HG02798 (cell line): ENCODE measurements around the gene GRIK3.

Experiments
- ATAC-seq: cut with Tn5 transposase; IDR thresholded peaks from one replicate; pipeline ENCODE4 v1.9.1; 2021; ENCODE audit warnings: mild to moderate bottlenecking; ENCODE audit not compliant: unreplicated experiment, poor library complexity

GRIK3 gene

DNA sequence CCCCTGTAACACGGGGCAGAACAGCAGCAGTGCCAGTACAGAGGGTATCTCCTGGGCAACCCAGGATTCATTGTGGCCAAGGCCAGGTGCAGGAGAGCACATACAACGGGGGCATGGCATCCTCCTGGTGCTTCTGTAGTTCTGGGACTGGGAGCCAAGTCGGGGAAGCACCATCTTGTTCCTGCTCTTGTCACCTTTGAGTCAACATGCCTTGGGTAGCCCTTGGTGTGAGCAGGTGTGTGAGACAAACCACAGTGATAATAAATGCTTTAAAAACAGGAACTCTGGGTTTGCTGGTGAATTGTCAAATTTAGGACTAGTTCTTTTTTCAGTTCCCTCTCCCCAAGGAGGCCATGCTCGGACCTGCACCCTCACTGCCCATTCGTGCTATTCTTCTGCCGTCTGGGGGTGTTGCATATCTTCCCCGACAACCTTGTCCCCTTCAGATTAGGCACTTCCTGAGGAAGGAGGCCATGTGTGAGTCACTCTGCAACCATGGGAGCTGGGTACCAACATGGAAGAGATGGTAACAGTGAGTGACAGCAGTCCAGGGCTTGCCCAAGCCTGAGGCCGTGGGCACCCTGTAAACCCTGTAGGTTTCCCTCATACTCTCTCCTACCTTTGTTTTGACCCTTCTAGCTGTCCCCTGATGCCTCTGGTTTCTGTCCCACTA lies 150.2 kb downstream of the GRIK3 start:
- ATAC-seq, result no peak

DNA sequence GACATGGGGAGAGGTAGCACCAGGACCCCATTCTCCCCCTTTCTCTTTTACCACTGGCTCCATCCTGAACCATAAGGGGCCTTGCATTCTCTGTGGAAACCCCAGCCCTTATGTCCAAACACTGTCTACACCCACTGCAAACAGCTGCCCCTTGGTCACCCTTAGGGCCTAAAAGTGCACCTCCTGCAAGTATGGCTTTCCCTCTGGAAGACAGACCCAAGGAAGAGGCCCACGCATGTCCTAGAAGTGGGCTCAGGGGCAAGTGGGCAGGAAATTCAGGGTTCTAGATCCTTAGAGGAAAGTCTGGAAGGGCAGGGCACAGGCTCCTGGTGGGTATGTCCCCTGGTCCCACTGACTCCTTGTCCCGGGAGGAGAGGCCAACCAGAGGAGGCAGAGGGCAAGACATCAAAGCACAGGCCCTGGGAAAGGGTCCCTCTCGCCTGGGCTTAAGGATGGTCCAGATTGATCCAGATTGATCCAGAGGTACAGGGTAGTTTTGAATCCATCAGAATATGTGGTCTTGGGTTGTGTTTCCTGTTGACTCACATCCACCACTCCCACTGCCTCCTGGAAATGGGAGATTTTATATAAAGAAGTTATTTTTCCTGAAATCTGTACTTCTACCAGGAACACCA lies 150.9 kb downstream of the GRIK3 start:
- ATAC-seq, result no peak

DNA sequence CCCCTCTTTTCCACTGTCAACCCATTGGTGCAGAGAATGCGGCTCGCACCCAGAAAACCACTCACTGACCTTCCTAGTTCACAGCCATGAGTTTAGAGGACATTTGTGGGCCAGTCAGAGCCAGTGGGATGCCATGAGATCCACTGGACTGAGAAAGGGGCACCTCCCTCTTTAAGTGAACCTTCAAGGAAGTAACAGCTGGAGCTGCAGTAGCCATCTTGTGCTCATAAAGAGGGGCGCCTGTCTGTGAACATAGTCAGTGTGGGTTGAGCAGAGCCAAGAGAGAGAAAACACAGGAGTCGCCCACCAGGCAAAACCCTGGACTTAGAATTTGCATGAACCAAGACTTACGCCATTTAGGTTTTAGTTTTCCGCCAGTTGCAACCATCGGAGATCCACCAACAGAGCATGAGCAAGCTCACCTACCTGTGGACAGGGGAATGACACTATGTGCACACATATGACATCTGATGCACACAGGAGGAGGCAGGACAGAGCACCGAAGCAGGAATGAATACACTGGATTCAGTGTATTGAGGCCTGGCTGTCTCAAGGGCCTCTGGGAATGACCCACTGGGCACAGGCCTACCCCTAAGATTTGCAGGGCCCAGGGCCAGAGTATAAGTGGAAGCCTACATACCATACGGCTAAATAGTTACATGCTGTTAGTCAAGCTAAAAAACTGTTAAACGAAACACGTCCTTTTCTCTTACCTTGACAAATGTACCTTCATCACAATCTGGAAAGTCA lies 151.6 kb downstream of the GRIK3 start:
- no peak for ATAC-seq

DNA sequence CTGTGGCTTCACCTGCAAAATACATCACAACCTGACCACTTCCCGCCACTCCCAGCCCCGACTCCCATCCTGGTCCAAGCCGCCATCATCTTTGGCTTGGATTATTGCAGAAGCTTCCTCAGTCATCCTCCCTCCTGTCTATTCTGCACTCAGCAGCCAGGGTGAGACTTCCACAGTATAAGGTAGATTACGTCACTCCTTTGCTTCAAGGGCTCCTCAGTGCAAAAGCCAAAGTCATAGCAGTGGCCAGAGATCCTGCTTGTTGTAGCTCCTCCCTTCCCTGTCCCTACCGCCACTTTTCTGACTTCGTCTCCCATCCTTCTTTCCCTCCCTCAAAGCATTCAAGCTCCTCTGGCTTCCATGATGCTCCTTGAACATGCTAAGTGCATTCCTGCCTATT lies 152.8 kb downstream of the GRIK3 start:
- no peak for ATAC-seq

DNA sequence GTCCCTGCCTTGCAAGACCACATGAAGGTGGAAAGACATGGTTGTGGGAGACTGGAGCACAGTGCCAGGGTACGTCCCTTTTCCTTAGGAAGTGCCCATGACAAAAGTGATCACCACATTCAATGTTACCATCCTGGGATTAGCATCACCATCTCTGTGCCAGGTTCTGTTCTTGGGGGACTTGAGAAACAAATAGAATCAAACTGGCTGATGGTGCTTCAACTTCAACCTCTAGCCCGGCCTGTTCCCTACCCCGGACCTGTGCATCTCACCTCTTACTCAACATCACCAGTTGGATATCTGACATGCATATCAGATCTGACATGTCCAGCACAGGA lies 153.3 kb downstream of the GRIK3 start:
- ATAC-seq, result no peak

DNA sequence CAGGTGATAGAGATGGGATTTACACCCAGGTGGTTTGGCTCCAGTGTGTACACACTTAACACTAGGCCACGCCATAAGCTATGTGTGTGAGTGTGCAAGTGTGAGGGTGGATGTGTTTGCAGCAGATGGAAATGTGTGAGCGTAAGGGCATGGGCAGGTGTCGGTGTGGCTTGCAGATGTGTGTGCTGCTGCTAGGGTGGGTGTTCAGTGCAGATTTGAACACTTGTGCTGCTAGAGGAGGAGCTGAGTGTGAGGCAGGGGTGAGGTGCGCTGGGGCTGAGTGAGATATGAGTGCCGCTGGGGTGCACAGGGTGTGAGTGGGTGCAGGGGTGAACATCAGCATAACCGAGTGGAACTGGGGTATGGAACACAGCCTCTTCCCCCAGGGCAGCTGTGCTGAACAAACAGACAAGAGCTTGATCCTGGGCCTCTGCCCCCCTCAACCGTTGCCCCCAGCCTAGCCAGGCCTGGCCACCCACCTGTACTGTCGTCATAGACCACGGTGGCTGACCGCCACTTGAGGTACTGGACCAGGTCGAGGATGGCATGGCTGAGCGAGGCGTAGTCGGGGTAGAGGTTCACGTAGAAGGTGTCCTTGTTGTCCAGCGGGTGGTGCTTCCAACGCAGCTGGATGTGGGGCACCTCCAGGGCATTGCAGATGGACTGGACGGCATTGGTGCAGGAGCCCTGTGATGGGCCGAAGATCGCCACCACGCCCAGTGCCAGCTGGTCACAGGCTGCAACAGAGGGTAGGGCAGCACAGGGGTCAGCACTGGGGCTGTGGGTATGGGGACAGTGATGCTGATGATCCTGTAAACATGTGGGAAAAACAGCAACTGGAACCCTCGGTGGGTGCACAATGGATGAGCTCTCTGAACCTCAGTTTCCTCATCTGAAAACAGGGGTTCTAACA lies 153.9 kb downstream of the GRIK3 start:
- no peak for ATAC-seq

DNA sequence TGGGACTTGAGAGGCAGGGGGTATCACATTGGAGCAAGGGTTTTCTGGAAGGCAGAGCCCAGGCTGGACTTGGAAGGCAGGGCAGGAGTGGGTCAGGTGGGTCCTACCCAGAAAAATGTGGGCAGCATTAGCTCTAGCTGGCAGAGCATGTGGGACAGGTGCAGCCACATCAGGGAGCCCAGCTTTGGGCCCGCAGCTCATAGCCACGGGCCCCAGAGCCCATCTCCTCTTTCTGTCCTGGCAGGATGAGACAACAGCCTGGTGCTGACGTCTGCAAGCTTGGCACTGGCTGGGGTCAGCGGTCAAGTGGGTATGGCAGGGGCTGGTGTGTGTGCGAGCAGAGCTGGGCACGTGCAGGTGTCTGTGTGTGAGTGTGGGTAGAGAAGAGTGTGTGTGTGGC lies 154.7 kb downstream of the GRIK3 start:
- no peak for ATAC-seq

DNA sequence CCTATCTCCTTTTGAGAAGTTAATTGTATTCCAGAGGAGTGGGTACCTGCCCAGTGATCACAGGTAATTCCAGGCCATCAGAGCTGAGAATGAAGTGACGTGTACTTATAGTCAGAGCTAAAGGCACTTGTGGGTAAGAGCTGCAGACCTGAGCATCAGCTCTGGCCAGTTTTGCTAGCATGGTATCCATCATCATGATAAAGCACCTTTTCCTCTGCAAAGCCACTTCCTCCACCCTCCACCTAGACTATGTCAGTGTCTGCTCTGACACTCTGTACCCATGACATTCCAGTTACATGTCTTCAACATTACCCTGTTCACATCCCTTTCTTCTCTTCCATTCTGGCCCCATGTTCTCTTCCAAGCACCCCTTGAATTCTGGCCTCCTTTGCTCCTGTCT lies 157.3 kb downstream of the GRIK3 start:
- ATAC-seq, result no peak

DNA sequence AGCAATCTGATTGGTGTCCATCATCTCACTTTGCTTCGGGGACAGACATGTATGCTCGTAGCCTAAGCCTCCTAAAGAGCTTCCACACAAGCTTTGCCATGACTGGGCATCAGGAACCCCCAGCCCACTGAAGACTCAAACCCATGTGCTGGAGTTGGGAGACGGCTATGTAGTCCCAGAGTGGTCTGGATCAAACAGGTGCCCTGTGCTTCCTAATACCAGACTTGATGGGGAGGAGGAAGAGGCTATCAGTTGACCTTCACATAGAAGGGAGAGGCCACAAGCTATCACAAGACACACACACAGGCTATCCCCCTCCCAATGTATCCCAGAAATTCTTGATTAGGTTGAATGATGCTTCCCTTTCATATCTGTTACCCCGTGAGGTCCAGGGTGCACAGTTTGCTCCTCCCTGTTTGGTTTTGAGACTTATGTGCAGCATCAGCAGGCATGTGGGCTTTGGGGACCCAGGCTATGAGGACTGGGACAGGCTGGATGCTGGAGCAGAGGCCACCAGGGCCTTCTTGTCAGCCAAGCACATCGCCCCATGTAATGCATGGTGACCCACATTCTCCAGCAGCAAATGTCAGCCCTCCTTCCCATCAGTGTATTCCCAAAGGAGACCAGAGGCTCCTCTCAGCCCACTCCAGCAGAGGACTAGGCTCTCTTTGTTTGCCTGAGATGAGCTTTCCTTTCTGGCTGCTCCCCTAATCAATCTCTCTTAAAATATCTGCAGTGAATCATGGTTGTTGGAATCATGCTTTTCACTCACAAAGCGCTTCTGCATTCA lies 159.8 kb downstream of the GRIK3 start:
- no peak for ATAC-seq

DNA sequence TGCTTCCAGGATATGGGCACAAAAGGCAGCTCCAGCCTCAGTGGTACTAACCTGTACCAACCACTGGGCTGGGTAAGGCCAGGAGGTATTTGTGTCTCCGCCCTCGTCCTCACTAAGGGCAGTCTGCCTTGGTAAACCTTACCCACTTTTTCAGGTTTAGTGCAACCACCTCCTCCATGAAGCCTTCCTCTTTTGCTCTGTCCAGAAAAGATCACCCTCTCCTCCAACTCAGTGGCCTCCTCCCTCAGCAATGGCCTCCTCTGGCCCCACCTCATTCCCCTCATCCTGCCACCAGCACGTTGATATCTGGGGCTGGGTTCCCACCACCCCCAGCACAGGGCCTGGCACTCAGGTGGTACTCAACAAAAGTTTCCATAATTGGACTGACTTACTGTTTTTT lies 161.5 kb downstream of the GRIK3 start:
- no peak for ATAC-seq

DNA sequence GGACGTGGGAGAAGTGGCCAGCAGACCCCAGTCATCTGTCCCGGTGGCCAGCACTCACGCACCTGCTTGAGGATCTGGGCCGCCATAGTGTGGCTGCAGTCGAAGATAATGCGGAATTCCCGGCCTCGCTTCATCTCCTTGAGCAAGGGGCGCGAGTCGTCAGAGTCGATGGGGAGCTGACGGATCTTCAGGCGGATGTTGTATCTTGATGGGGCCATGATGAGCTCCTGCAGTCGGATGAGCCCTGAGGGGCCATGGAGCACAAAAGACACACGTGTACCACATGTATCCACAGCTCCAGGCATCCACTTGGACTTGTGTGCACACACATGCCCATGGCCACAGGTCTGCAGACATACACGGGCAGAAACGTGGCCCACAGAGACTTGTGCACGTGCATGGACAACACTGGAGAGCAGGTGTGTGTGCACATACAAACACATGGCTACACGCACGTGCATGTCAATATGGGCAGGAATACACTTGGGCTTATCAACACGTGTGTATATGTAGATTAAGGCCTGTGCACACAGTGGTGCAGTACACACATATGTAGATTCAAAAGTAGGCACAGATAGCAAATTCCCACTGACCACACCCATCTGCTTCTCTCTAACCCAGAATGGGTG lies 162.1 kb downstream of the GRIK3 start:
- no peak for ATAC-seq

DNA sequence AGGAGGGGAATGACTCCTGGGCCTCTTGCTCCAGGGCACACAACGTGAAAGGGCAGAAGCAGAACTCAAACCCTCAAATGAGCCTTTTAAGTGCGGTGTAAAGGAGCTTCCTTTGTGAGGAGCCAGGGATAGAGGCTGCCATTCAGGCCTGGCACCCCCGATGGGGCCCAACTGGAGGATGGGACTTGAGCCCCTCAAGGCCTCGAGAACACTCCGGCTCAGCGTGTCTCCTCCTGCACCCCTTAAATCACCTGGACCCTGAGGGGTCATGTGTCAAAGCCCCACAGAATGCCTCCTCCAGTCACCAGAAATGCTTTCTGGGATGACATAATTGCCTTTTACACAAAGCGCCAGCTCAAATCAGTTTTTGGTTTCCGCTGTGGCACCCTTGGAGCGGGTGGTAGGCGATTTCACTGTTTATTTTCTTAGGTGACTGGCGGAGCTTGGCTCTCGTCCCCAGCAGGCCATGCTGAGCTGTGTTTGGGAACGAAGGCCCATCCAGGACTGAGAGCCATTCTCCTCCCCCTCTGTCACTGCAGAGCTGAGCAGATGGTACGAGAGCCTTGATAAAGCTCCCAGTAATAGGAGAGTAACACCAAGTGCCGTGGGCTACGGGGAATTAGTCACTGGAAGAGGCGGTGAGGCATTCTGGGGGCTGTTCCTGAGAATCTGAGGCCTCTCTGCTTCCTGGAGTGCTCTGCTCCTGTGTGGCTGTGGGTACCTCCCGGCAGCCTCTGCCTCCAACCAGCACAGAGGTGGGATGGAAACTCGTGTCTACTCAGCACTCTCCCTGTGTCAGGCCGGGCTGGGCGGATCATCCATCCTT lies 163.0 kb downstream of the GRIK3 start:
- no peak for ATAC-seq

DNA sequence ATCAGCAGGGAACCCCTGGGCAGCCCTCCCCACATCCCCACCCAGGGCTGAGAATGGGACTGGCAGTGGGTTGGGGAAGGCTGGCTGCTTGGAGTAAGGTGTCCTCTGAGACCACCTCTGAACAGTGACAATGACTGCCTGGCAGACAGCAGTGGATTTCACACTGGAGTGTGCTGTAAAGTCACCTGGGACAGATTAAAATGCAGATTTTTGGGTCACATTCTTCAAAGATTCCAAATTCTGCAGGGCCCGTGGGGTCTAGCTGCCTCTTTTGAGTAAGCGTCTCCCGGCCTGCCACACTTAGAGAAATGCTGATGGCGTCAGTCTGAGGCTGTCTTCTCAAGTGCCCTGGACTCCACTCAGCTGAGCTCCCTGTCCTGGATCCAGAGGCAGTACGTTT lies 164.5 kb downstream of the GRIK3 start:
- no peak for ATAC-seq

DNA sequence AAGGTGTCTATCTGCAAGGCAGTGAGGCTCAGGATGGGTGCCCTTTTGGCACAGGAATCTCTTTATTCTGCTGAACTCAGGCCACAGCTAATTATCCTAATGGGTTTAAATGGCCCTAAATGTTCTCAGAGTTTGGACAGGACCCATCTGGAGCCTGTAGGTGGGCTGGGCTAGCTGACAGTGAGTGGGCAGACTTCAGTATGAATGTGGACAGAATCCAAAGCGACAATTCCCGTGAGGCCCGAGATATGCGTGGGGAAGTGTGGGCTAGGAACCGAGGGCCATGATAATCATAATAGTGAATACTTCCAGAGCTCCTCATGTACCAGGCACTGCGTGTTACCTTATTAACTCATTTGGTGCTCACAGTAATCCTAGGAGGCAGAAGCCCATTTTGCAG lies 165.3 kb downstream of the GRIK3 start:
- no peak for ATAC-seq

DNA sequence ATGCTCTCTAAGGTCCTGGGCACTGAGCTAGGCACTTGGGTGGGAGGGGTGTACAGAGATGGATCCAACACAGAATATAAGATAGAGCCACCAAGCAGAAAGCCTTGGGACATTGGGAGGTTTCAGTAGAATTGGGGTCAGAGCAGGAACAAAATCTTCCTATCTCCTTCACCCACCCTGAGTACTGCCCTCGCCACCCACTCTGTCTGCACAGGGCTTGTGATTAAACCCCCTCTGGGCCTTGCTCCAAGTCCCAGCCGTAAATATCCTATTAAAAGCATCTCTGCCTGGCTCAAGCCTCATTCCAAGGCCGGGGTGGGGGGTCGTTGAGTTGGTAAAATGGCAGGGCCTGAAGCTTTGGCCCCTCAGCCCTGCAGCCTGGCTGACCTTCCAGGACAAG lies 166.7 kb downstream of the GRIK3 start:
- ATAC-seq, result no peak

DNA sequence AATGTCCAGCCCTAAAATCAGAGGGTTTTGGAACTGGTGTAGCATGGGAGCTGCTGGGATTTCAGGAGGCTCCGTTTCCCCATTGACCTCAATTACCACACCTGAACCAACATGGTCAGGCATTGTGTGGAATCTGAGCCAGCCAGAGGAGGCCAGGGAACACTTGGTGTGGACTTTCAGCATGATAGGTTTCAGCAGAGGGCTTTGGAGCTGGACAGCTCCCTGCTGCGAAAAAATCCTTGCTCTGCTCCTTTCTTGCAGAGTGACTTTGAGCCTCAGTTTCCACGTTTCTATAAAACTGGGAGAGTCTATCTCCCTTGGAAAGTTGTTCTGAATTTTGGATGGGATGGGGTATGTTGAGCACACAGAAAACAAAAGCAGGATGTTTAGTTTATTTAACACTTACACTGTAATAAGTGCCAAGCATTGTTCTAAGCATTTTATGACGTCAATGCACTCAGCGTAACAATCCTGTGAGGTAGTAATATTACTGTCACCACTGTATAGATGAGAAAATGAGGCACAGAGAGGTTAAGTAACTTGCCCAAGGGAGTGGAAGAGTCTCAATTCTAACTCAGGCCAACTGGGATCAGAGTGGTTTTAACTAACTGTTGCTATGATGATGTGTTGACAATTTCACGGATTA lies 168.0 kb downstream of the GRIK3 start:
- ATAC-seq, result no peak

DNA sequence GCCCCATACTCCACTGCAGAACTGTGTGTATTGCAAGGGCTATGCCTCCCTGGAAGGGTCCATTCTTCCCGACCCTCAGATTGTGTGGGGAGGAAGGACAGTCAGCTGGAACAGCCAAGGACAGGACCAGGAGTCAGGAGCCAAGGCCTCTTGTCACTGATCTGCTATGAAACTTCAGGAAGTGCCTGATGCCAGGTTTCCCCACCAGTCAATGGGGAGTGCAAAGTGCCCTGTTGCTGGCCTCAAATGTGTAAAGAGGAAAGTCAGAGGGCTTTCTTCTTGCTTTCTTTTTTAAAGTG lies 168.8 kb downstream of the GRIK3 start:
- ATAC-seq, result no peak

DNA sequence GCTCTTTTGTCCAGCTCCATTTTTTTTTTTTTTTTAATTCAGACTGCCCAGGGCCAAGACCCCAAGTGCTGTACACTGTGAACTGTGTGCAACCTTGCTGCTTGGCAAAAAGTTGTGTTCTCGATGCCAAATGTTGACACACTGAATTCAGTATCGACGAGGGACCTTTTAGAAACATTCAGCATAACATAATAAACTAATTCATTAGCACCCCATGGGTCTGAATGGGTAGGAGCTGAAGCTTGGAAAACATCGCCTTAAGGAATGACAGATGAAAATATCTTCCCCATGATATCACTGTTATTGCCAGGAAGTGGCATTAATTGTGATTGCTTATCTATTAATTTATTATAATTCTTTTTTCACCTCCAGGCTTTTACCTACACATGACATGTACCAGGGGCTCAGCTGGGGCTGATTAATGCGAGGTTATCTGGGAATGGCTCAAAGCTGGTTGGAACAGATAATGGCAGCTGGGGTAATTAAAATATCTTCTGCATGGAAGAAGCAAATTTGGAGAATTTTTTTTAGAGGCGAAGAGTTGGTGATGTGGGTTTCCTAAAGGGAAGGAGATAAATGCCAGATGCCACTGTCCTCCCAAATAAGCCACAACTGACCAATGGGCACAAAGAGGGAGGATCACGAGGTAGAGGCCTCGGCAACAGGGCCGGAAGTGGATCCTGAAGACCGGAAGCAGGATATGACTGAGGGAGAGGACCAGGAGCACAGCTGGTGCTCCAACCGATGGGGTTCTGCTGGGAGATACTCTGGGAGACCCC lies 169.3 kb downstream of the GRIK3 start:
- ATAC-seq, result no peak
